ENCODE data around the gene NNAT. TPM values are rescaled to one million over a fixed set of nuclear protein-coding genes. Genes with fewer than 3 reads are reported as not detected.

NNAT gene
- total RNA-seq, 2 donors from 2014 or later, result 0.52 TPM; not detected in 1

DNA sequence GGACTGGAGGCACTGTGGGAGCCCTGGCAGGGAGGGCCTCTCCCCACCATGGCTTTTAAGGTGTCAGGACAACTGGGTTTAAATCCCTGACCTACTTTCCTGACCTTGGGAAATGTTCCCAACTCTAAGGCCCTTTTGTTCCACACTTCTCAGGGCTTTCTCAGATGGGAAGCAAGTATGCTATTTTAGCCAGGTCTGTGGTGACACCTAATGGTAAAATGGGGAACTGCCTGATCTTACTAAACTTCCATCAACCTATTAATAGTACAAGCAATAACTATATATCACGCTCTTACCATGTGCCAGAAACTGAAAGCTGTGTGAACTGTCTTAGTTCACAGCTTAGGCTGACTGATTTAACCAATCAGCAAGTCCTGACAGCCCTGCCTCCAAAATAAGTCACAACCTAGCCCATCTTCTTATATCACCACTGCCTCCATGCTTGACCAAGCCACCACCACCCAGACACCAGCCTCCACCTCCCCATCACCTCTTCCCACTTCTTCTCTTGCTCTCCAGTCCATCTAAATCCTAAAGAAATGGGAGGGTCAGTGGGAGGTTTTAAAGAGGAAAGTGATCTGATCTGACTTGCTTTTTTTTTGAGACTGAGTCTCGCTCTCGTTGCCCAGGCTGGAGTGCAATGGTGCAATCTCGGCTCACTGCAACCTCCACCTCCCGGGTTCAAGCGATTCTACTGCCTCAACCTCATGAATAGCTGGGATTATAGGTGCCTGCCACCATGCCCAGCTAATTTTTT lies 13.5 kb downstream of the NNAT start:
- ATAC-seq, result peak; percentile 96

DNA sequence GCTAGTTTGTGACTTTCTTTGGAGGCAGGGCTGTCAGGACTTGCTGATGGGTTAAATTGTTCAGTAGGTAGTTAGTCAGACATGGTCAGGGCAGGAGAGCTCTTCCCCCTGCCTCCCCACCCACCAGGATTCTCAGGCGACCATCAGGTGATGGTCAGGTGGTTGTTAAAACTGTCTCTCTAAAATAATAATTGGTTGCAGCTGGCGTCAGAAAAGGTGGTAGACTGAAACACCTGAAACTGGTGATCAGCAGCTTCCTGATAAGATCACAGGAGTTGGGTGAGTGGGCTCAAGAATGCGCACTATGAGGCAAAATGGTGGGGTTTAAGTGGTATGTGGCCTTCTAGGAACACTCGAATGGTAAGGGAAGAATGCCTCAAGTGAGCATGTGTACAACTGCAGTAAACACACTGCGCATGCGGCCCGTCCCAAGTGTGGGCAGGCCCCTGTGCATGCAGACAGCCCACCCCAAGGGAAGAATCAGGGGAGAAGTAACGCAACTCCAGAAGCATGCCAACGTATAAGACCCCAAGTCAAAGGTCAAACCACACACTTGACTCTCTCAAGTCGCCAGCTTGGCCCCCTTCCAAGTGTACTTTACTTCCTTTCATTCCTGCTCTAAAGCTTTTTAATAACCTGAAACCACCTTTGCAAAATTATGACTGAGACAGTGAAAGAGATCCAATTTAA lies 14.5 kb downstream of the NNAT start:
- TF ChIP-seq POLR2A (IDR thresholded peaks at IDR 0.05), result no peak
- TF ChIP-seq, protein P1, sequence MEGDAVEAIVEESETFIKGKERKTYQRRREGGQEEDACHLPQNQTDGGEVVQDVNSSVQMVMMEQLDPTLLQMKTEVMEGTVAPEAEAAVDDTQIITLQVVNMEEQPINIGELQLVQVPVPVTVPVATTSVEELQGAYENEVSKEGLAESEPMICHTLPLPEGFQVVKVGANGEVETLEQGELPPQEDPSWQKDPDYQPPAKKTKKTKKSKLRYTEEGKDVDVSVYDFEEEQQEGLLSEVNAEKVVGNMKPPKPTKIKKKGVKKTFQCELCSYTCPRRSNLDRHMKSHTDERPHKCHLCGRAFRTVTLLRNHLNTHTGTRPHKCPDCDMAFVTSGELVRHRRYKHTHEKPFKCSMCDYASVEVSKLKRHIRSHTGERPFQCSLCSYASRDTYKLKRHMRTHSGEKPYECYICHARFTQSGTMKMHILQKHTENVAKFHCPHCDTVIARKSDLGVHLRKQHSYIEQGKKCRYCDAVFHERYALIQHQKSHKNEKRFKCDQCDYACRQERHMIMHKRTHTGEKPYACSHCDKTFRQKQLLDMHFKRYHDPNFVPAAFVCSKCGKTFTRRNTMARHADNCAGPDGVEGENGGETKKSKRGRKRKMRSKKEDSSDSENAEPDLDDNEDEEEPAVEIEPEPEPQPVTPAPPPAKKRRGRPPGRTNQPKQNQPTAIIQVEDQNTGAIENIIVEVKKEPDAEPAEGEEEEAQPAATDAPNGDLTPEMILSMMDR (IDR thresholded peaks at IDR 0.05), result no peak
- Histone ChIP-seq H3K36me3 (replicated peaks in 1 of 2; ENCODE audit: insufficient read depth in 1 of 2, low read depth in 2 of 2) (no peaks in the 10 kb centered on the region), H3K4me1 (no peaks in the 10 kb centered on the region), H3K4me3 (no peak overlapping the region), H3K27ac (no peak overlapping the region), H3K27me3 (no peaks in the 10 kb centered on the region), H3K9me3 (no peaks in the 10 kb centered on the region)
- WGBS, 2 donors, result 45 to 55% methylated on average over 10 of the region's 10 CpGs
- ATAC-seq, result no peak
- intact Hi-C loops (cut with DNase I), result no loop called here
- DNase-seq, result no peak

More for the DNA sequence above, 13.5 kb downstream of the NNAT start:
- Histone ChIP-seq H3K36me3 (replicated peaks in 1 of 2; ENCODE audit: insufficient read depth in 1 of 2, low read depth in 2 of 2) (no peaks in the 10 kb centered on the region), H3K4me3 (no peak overlapping the region), H3K27me3 (no peaks in the 10 kb centered on the region), H3K4me1 (no peaks in the 10 kb centered on the region), H3K9me3 (no peaks in the 10 kb centered on the region), H3K27ac (peak overlapping the region in 1 of 4 donors; percentile 11)
- TF ChIP-seq, protein P1 (IDR thresholded peaks at IDR 0.05), result peak; percentile 55 to 95 (median 92)
- TF ChIP-seq POLR2A (IDR thresholded peaks at IDR 0.05), result no peak
- intact Hi-C loops (cut with DNase I), result loop anchor here (5.0 kb wide), 2 partner anchors 267 to 337 kb away; no protein-coding TSS in a partner anchor
- 55 to 63% methylated on average over 6 of the region's 6 CpGs for whole genome bisulfite sequencing, 2 donors
- peak; percentile 54 to 78 (median 62) for DNase-seq

DNA sequence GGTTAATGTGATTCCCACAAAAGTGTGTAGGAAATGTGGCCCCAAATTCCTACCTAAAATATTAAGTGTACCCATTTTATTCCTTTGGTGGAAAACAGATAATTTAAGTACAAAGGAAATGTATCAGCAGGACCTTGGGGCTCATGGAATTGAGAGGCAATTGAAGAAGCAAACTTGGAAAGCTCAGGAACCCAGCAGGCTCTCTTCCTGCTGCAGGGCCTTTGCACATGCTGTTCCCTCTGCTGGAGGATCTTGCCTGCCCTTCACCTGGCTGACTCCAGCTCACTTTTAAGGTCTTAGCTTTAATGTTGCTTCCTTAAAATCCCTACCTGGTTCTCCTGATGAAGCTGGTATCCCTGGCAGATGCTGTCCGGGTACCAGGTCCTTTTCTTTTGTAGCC lies 16.5 kb downstream of the NNAT start:
- ATAC-seq (no peak), DNase-seq (no peak)
- intact Hi-C loops (cut with DNase I), result no loop called here
- WGBS, 2 donors, result 78 to 79% methylated on average over 1 of the region's 1 CpG
- Histone ChIP-seq H3K4me3 (no peak overlapping the region), H3K27me3 (no peaks in the 10 kb centered on the region), H3K27ac (no peak overlapping the region), H3K9me3 (no peaks in the 10 kb centered on the region), H3K4me1 (no peaks in the 10 kb centered on the region), H3K36me3 (replicated peaks in 1 of 2; ENCODE audit: insufficient read depth in 1 of 2, low read depth in 2 of 2) (no peaks in the 10 kb centered on the region)
- TF ChIP-seq POLR2A (IDR thresholded peaks at IDR 0.05), result no peak
- TF ChIP-seq, protein P1 (IDR thresholded peaks at IDR 0.05), result no peak

DNA sequence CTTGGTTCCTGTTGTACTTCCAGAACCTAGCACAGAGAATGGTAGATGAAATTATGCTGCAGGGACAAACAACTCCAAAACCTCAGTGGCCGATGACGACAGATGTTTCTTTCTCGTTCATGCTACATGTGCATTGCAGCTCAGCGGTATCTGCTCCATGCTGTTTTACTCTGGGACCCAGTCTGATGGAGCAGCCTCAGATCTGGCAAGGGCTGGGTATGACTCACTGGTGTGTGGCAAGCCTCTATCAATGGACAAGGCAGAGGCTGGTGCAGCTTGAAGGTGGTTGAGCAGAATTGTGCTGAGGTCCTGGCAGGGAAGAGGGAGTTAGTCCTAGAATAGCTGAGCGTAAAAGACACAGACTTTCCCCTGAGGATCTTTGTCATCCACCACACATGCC lies 17.0 kb downstream of the NNAT start:
- no peaks in the 10 kb centered on the region for H3K9me3 ChIP-seq
- DNase-seq (no peak), ATAC-seq (no peak)
- TF ChIP-seq, protein P1 (IDR thresholded peaks at IDR 0.05), result no peak
- TF ChIP-seq POLR2A (IDR thresholded peaks at IDR 0.05), result no peak
- H3K27ac ChIP-seq, result no peak overlapping the region
- H3K36me3 ChIP-seq (replicated peaks in 1 of 2; ENCODE audit: insufficient read depth in 1 of 2, low read depth in 2 of 2), result no peaks in the 10 kb centered on the region
- intact Hi-C loops (cut with DNase I), result no loop called here
- H3K4me1 ChIP-seq, result no peaks in the 10 kb centered on the region
- 73 to 86% methylated on average over 5 of the region's 5 CpGs for WGBS, 2 donors
- no peaks in the 10 kb centered on the region for H3K27me3 ChIP-seq
- no peak overlapping the region for H3K4me3 ChIP-seq

Data from body of pancreas (tissue), 4 donors.